LNCAP (cell line): Measurements from ENCODE around the gene RPAP3.

ENCODE experiments used
- CTCF ChIP-seq: fragments of 450-650 bp; IDR thresholded peaks from 2 replicates; pipeline ENCODE4 v1.5.1; 2017; ENCODE audit warnings: mild to moderate bottlenecking

RPAP3 gene

GRCh38 chr12:47616440-47616839 is 89.4 kb downstream of the RPAP3 start:
- no peak for TF ChIP-seq CTCF

GRCh38 chr12:47615711-47616110 is 90.1 kb downstream of the RPAP3 start:
- no peak for TF ChIP-seq CTCF

GRCh38 chr12:47614521-47614920 is 91.3 kb downstream of the RPAP3 start:
- no peak for TF ChIP-seq CTCF

- TF ChIP-seq CTCF: no peak
These were observed 92.9 kb downstream of the RPAP3 start for GRCh38 chr12:47612953-47613352.

- no peak for TF ChIP-seq CTCF
These were observed 93.9 kb downstream of the RPAP3 start for GRCh38 chr12:47611906-47612305.
